GM23338 (cell line): ENCODE results near the gene SCPEP1.

Source experiments
- CREB1 ChIP-seq: fragments of 250-450 bp; sonication (Bioruptor Pico); IDR thresholded peaks from 2 replicates; pipeline ENCODE4 v1.5.0; 2020; ENCODE audit warnings: low read depth, mild to moderate bottlenecking, moderate library complexity
- EZH2 ChIP-seq: fragments of 200-600 bp; sonication (generic); IDR thresholded peaks from one replicate; pipeline ENCODE4 v1.8.0; 2017; ENCODE audit warnings: antibody characterized with exemption, mild to moderate bottlenecking, low read depth; ENCODE audit not compliant: unreplicated experiment
- EZH2phosphoT487 ChIP-seq: fragments of 200-600 bp; sonication (generic); IDR thresholded peaks from one replicate; pipeline ENCODE4 v1.8.1; 2018; ENCODE audit warnings: antibody characterized with exemption; ENCODE audit not compliant: unreplicated experiment
- JUNB ChIP-seq: IDR thresholded peaks from one replicate; pipeline ENCODE4 v1.6.1; 2016; ENCODE audit warnings: antibody characterized with exemption; ENCODE audit not compliant: unreplicated experiment
- NANOG ChIP-seq: IDR thresholded peaks from 2 replicates; pipeline ENCODE4 v1.6.1; 2016; ENCODE audit warnings: antibody characterized with exemption, borderline replicate concordance
- POLR2AphosphoS5 ChIP-seq: IDR thresholded peaks from 2 replicates; pipeline ENCODE4 v1.6.1; 2016; ENCODE audit warnings: antibody characterized with exemption, low read depth
- STAT1 ChIP-seq: IDR thresholded peaks from one replicate; pipeline ENCODE4 v1.6.1; 2016; ENCODE audit warnings: antibody characterized with exemption; ENCODE audit not compliant: unreplicated experiment
- ZNF114 ChIP-seq: fragments of 250-450 bp; sonication (Bioruptor Pico); IDR thresholded peaks from 2 replicates; pipeline ENCODE4 v1.5.0; 2020; ENCODE audit warnings: mild to moderate bottlenecking, moderate library complexity
- TF ChIP-seq, protein P1 (sequence below), 2 experiments: fragments of 200-600 bp in 1 of 2; sonication (generic) in 1 of 2; conservative IDR thresholded peaks; 2 replicates each; pipeline versions ENCODE4 v1.5.1 to v1.6.1; 2016 to 2017; ENCODE audit warnings: antibody characterized with exemption in 2 of 2, low read depth in 2 of 2, mild to moderate bottlenecking in 2 of 2, moderate library complexity in 1 of 2
- TF ChIP-seq, protein P2 (sequence below): IDR thresholded peaks from one replicate; pipeline ENCODE4 v1.6.1; 2018; ENCODE audit warnings: antibody characterized with exemption; ENCODE audit not compliant: unreplicated experiment
- TF ChIP-seq, protein P3 (sequence below): IDR thresholded peaks from 2 replicates; pipeline ENCODE4 v1.6.1; 2016; ENCODE audit warnings: antibody characterized with exemption
- TF ChIP-seq, protein P4 (sequence below): fragments of 250-450 bp; sonication (Bioruptor Pico); IDR thresholded peaks from 2 replicates; pipeline ENCODE4 v1.5.0; 2020; ENCODE audit warnings: mild to moderate bottlenecking, moderate library complexity

DNA sequence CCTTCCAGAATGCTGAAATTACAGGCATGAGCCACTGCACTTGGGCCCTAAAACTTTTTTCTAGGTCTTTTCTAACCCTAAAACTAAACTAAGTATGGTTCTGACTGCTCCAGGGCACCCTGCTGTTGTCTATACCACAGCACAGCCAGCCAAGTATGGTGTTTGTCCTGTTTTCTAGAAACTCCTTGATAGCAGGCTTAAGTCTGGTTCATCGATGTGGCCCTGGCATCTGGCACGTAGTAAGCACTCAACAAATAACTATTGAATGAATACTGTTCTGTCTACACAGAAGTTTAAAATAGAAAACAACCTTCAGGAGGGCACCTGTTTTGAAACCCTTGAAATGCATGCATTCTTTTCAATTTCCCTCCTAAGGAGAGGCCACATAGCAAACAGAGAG is 62.6 kb downstream of the SCPEP1 start:
- TF ChIP-seq POLR2AphosphoS5, result no peak
- TF ChIP-seq, protein P1, sequence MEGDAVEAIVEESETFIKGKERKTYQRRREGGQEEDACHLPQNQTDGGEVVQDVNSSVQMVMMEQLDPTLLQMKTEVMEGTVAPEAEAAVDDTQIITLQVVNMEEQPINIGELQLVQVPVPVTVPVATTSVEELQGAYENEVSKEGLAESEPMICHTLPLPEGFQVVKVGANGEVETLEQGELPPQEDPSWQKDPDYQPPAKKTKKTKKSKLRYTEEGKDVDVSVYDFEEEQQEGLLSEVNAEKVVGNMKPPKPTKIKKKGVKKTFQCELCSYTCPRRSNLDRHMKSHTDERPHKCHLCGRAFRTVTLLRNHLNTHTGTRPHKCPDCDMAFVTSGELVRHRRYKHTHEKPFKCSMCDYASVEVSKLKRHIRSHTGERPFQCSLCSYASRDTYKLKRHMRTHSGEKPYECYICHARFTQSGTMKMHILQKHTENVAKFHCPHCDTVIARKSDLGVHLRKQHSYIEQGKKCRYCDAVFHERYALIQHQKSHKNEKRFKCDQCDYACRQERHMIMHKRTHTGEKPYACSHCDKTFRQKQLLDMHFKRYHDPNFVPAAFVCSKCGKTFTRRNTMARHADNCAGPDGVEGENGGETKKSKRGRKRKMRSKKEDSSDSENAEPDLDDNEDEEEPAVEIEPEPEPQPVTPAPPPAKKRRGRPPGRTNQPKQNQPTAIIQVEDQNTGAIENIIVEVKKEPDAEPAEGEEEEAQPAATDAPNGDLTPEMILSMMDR (conservative IDR thresholded peaks at IDR 0.05; ENCODE audit: low read depth in 2 of 2), result no peak
- TF ChIP-seq CREB1 (CRISPR knock-in tag), result no peak
- no peak for TF ChIP-seq EZH2
- no peak for TF ChIP-seq EZH2phosphoT487
- TF ChIP-seq, protein P2, sequence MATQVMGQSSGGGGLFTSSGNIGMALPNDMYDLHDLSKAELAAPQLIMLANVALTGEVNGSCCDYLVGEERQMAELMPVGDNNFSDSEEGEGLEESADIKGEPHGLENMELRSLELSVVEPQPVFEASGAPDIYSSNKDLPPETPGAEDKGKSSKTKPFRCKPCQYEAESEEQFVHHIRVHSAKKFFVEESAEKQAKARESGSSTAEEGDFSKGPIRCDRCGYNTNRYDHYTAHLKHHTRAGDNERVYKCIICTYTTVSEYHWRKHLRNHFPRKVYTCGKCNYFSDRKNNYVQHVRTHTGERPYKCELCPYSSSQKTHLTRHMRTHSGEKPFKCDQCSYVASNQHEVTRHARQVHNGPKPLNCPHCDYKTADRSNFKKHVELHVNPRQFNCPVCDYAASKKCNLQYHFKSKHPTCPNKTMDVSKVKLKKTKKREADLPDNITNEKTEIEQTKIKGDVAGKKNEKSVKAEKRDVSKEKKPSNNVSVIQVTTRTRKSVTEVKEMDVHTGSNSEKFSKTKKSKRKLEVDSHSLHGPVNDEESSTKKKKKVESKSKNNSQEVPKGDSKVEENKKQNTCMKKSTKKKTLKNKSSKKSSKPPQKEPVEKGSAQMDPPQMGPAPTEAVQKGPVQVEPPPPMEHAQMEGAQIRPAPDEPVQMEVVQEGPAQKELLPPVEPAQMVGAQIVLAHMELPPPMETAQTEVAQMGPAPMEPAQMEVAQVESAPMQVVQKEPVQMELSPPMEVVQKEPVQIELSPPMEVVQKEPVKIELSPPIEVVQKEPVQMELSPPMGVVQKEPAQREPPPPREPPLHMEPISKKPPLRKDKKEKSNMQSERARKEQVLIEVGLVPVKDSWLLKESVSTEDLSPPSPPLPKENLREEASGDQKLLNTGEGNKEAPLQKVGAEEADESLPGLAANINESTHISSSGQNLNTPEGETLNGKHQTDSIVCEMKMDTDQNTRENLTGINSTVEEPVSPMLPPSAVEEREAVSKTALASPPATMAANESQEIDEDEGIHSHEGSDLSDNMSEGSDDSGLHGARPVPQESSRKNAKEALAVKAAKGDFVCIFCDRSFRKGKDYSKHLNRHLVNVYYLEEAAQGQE, result no peak
- TF ChIP-seq JUNB, result no peak
- TF ChIP-seq ZNF114 (CRISPR knock-in tag), result no peak
- TF ChIP-seq NANOG, result no peak
- TF ChIP-seq, protein P3, sequence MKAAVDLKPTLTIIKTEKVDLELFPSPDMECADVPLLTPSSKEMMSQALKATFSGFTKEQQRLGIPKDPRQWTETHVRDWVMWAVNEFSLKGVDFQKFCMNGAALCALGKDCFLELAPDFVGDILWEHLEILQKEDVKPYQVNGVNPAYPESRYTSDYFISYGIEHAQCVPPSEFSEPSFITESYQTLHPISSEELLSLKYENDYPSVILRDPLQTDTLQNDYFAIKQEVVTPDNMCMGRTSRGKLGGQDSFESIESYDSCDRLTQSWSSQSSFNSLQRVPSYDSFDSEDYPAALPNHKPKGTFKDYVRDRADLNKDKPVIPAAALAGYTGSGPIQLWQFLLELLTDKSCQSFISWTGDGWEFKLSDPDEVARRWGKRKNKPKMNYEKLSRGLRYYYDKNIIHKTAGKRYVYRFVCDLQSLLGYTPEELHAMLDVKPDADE, result no peak
- no peak for TF ChIP-seq STAT1
- TF ChIP-seq, protein P4, sequence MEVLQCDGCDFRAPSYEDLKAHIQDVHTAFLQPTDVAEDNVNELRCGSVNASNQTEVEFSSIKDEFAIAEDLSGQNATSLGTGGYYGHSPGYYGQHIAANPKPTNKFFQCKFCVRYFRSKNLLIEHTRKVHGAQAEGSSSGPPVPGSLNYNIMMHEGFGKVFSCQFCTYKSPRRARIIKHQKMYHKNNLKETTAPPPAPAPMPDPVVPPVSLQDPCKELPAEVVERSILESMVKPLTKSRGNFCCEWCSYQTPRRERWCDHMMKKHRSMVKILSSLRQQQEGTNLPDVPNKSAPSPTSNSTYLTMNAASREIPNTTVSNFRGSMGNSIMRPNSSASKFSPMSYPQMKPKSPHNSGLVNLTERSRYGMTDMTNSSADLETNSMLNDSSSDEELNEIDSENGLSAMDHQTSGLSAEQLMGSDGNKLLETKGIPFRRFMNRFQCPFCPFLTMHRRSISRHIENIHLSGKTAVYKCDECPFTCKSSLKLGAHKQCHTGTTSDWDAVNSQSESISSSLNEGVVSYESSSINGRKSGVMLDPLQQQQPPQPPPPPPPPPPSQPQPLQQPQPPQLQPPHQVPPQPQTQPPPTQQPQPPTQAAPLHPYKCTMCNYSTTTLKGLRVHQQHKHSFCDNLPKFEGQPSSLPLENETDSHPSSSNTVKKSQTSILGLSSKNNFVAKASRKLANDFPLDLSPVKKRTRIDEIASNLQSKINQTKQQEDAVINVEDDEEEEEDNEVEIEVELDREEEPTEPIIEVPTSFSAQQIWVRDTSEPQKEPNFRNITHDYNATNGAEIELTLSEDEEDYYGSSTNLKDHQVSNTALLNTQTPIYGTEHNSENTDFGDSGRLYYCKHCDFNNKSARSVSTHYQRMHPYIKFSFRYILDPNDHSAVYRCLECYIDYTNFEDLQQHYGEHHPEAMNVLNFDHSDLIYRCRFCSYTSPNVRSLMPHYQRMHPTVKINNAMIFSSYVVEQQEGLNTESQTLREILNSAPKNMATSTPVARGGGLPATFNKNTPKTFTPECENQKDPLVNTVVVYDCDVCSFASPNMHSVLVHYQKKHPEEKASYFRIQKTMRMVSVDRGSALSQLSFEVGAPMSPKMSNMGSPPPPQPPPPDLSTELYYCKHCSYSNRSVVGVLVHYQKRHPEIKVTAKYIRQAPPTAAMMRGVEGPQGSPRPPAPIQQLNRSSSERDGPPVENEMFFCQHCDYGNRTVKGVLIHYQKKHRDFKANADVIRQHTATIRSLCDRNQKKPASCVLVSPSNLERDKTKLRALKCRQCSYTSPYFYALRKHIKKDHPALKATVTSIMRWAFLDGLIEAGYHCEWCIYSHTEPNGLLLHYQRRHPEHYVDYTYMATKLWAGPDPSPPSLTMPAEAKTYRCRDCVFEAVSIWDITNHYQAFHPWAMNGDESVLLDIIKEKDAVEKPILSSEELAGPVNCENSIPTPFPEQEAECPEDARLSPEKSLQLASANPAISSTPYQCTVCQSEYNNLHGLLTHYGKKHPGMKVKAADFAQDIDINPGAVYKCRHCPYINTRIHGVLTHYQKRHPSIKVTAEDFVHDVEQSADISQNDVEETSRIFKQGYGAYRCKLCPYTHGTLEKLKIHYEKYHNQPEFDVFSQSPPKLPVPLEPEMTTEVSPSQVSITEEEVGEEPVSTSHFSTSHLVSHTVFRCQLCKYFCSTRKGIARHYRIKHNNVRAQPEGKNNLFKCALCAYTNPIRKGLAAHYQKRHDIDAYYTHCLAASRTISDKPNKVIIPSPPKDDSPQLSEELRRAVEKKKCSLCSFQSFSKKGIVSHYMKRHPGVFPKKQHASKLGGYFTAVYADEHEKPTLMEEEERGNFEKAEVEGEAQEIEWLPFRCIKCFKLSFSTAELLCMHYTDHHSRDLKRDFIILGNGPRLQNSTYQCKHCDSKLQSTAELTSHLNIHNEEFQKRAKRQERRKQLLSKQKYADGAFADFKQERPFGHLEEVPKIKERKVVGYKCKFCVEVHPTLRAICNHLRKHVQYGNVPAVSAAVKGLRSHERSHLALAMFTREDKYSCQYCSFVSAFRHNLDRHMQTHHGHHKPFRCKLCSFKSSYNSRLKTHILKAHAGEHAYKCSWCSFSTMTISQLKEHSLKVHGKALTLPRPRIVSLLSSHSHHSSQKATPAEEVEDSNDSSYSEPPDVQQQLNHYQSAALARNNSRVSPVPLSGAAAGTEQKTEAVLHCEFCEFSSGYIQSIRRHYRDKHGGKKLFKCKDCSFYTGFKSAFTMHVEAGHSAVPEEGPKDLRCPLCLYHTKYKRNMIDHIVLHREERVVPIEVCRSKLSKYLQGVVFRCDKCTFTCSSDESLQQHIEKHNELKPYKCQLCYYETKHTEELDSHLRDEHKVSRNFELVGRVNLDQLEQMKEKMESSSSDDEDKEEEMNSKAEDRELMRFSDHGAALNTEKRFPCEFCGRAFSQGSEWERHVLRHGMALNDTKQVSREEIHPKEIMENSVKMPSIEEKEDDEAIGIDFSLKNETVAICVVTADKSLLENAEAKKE, result no peak
